WTC11 (cell line): Measurements from ENCODE around the gene ZNF236. TPM values are rescaled to one million over a fixed set of nuclear protein-coding genes. Genes with fewer than 3 reads are reported as not detected.

Experiments
- ATAC-seq: fragments of 200-7000 bp; cut with Tn5 transposase; 2 replicates; pipeline ENCODE4 v1.10.0; 2021; ENCODE audit warnings: mild to moderate bottlenecking, moderate library complexity
- CTCF ChIA-PET: fragments of 300-600 bp; sonication (Branson Sonifier 250); formaldehyde crosslinking; loops from one replicate; lab custom pipeline; 2021; ENCODE audit warnings: antibody characterized with exemption; lab: Charles Lee
- POLR2A ChIA-PET: fragments of 350-600 bp; sonication (Branson Sonifier 250); formaldehyde crosslinking; loops from one replicate; lab custom pipeline; 2021; ENCODE audit warnings: antibody characterized with exemption; lab: Charles Lee
- DNase-seq: peaks from one replicate; pipeline ENCODE4 v3.0.0; 2021; ENCODE audit warnings: low spot score
- H3K27ac Mint-ChIP-seq: 2 replicates; pipeline ENCODE4 v1.8.0; 2021; ENCODE audit warnings: mixed read lengths
- H3K27me3 Mint-ChIP-seq: 2 replicates; pipeline ENCODE4 v1.8.0; 2021; ENCODE audit warnings: low read depth, mild to moderate bottlenecking, moderate library complexity, mixed read lengths
- H3K36me3 Mint-ChIP-seq: 2 replicates; pipeline ENCODE4 v1.8.0; 2021; ENCODE audit warnings: mixed read lengths
- H3K4me1 Mint-ChIP-seq: 2 replicates; pipeline ENCODE4 v1.8.0; 2022; ENCODE audit warnings: mixed read lengths
- H3K4me3 Mint-ChIP-seq: 2 replicates; pipeline ENCODE4 v1.8.0; 2021; ENCODE audit warnings: mild to moderate bottlenecking, moderate library complexity, mixed read lengths
- H3K9me3 Mint-ChIP-seq: 2 replicates; pipeline ENCODE4 v1.8.0; 2021; ENCODE audit warnings: mixed read lengths
- ATF1 ChIP-seq: sonication (generic); formaldehyde crosslinking; IDR thresholded peaks from 2 replicates; pipeline ENCODE4 v1.8.1; 2023; ENCODE audit warnings: mild to moderate bottlenecking, moderate library complexity, missing genetic modification reagents
- CBFB ChIP-seq: sonication (generic); formaldehyde crosslinking; IDR thresholded peaks from 2 replicates; pipeline ENCODE4 v1.8.1; 2022; ENCODE audit warnings: mild to moderate bottlenecking, low read depth, missing genetic modification reagents
- ELF4 ChIP-seq: sonication (generic); formaldehyde crosslinking; IDR thresholded peaks from 2 replicates; pipeline ENCODE4 v1.8.1; 2022; ENCODE audit warnings: low read depth, mild to moderate bottlenecking, moderate library complexity, missing genetic modification reagents
- ESRRA ChIP-seq: sonication (generic); formaldehyde crosslinking; IDR thresholded peaks from 2 replicates; pipeline ENCODE4 v1.8.1; 2022; ENCODE audit warnings: mild to moderate bottlenecking, missing genetic modification reagents, borderline replicate concordance
- ETV6 ChIP-seq: sonication (generic); formaldehyde crosslinking; IDR thresholded peaks from 2 replicates; pipeline ENCODE4 v1.8.1; 2022; ENCODE audit warnings: mild to moderate bottlenecking, missing genetic modification reagents
- MXD4 ChIP-seq: fragments of 250-450 bp; sonication (Bioruptor Pico); IDR thresholded peaks from 2 replicates; pipeline ENCODE4 v1.8.0; 2021; ENCODE audit warnings: mild to moderate bottlenecking, moderate library complexity, borderline replicate concordance
- NFE2L1 ChIP-seq: sonication (generic); formaldehyde crosslinking; IDR thresholded peaks from 2 replicates; pipeline ENCODE4 v1.8.1; 2023; ENCODE audit warnings: missing genetic modification reagents
- NR2C2 ChIP-seq: sonication (generic); formaldehyde crosslinking; IDR thresholded peaks from 2 replicates; pipeline ENCODE4 v1.8.0; 2022; ENCODE audit warnings: mild to moderate bottlenecking, missing genetic modification reagents
- SMAD4 ChIP-seq: sonication (generic); formaldehyde crosslinking; IDR thresholded peaks from 2 replicates; pipeline ENCODE4 v1.8.0; 2022; ENCODE audit warnings: mild to moderate bottlenecking, missing genetic modification reagents
- TEAD4 ChIP-seq: sonication (generic); formaldehyde crosslinking; IDR thresholded peaks from 2 replicates; pipeline ENCODE4 v1.8.0; 2022; ENCODE audit warnings: mild to moderate bottlenecking, missing genetic modification reagents
- TP53 ChIP-seq: sonication (generic); formaldehyde crosslinking; IDR thresholded peaks from 2 replicates; pipeline ENCODE4 v1.8.1; 2023; ENCODE audit warnings: mild to moderate bottlenecking, missing genetic modification reagents
- ZBTB21 ChIP-seq: sonication (generic); formaldehyde crosslinking; IDR thresholded peaks from 2 replicates; pipeline ENCODE4 v1.8.1; 2023; ENCODE audit warnings: mild to moderate bottlenecking, missing genetic modification reagents, borderline replicate concordance
- ZNF317 ChIP-seq: sonication (generic); formaldehyde crosslinking; IDR thresholded peaks from 2 replicates; pipeline ENCODE4 v1.8.1; 2023; ENCODE audit warnings: low read depth, mild to moderate bottlenecking, moderate library complexity, missing genetic modification reagents, borderline replicate concordance
- ZNF396 ChIP-seq: fragments of 250-450 bp; sonication (Bioruptor Pico); IDR thresholded peaks from 2 replicates; pipeline ENCODE4 v1.8.0; 2021; ENCODE audit warnings: mild to moderate bottlenecking, moderate library complexity, borderline replicate concordance
- ZNF671 ChIP-seq: fragments of 250-450 bp; sonication (Bioruptor Pico); IDR thresholded peaks from 2 replicates; pipeline ENCODE4 v1.8.0; 2021; ENCODE audit warnings: mild to moderate bottlenecking
- total RNA-seq: library from RNA; stranded (reverse); gene quantifications from 3 replicates; pipeline ENCODE4 v1.2.3, GENCODE V29; 2021
- TF ChIP-seq, protein P1 (sequence below): fragments of 250-450 bp; sonication (Bioruptor Pico); IDR thresholded peaks from 2 replicates; pipeline ENCODE4 v1.9.0; 2021; ENCODE audit warnings: mild to moderate bottlenecking
- TF ChIP-seq, protein P2 (sequence below): fragments of 250-450 bp; sonication (Bioruptor Pico); IDR thresholded peaks from 2 replicates; pipeline ENCODE4 v1.9.0; 2021; ENCODE audit warnings: mild to moderate bottlenecking, borderline replicate concordance
- TF ChIP-seq, protein P3 (sequence below): sonication (generic); formaldehyde crosslinking; conservative IDR thresholded peaks from 2 replicates; pipeline ENCODE4 v1.8.1; 2022; ENCODE audit warnings: mild to moderate bottlenecking, missing genetic modification reagents
- TF ChIP-seq, protein P4 (sequence below): fragments of 250-450 bp; sonication (Bioruptor Pico); IDR thresholded peaks from 2 replicates; pipeline ENCODE4 v1.9.0; 2021; ENCODE audit warnings: mild to moderate bottlenecking
- TF ChIP-seq, protein P5 (sequence below): sonication (generic); formaldehyde crosslinking; IDR thresholded peaks from 2 replicates; pipeline ENCODE4 v1.8.1; 2023; ENCODE audit warnings: mild to moderate bottlenecking, missing genetic modification reagents

ZNF236 gene
- total RNA-seq, 1 experiment from 2014 or later = 19.9 TPM

DNA sequence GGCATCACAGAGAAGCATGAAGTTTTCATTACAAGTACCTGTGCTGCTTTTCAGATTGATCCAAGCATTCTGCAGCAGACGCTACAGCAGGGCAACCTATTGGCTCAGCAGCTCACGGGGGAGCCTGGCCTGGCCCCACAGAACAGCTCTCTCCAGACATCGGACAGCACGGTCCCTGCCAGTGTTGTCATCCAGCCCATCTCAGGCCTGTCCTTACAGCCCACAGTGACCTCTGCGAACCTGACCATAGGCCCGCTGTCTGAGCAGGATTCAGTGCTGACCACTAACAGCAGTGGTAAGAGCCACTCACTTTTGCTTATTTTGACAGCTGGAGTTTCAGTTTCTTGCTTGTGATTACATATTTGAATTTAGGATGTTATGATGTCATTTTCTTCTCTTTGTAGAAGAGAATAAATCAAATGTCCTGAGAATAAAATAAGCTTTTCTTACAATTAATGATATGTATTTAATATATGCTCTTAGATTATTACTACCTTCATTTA lies 104.9 kb downstream of the ZNF236 start:
- peaks cover 36% of the 10 kb centered on the region for H3K36me3 Mint-ChIP-seq
- ChIA-PET POLR2A (no interaction called here), CTCF (no interaction called here)
- no peaks in the 10 kb centered on the region for H3K4me1 Mint-ChIP-seq
- H3K27me3 Mint-ChIP-seq = no peaks in the 10 kb centered on the region
- DNase-seq = no peak
- H3K27ac Mint-ChIP-seq = no peak overlapping the region
- no peak for TF ChIP-seq ELF4 (CRISPR knock-in tag)
- H3K9me3 Mint-ChIP-seq = no peaks in the 10 kb centered on the region
- no peak overlapping the region for H3K4me3 Mint-ChIP-seq
- ATAC-seq = no peak

DNA sequence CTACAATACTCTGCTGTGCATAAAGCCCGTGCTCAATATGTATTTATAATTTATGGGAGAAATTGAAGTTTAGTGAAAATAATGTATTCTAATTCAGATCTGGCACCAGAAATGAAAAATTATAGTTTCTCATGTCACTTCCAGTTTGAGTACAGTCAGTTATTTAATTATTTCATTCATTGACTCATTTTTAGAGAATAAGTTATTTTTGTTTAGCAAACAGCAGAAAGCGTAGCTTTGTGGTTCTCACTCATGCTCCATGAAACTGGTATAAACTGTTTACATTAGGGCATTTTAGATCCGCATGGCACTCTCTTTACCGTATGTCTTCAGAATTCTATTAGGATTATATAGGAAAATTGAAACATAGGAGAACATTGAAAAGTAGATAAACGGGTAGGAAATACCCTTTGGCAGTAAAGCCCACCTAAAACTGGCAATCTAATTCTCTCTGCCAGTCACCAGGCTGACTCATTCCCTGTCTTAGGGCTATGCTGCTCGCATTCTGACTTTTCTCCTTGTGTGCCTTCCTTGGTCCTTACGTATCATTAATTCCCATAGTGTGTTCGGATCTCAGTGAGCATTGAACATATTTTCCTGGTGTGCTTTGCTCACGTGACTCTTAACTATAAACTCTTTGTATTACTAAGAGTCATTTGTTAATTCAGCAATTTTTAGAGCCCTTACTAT lies 106.0 kb downstream of the ZNF236 start:
- ChIA-PET CTCF (no interaction called here), POLR2A (no interaction called here)
- no peak overlapping the region for H3K27ac Mint-ChIP-seq
- H3K9me3 Mint-ChIP-seq = no peaks in the 10 kb centered on the region
- ATAC-seq = no peak
- peaks cover 40% of the 10 kb centered on the region for H3K36me3 Mint-ChIP-seq
- no peaks in the 10 kb centered on the region for H3K4me1 Mint-ChIP-seq
- H3K27me3 Mint-ChIP-seq = no peaks in the 10 kb centered on the region
- no peak for DNase-seq
- no peak for TF ChIP-seq MXD4 (CRISPR knock-in tag)
- TF ChIP-seq ESRRA (CRISPR knock-in tag) = no peak
- no peak for TF ChIP-seq ZNF396 (CRISPR knock-in tag)
- TF ChIP-seq, protein P1, sequence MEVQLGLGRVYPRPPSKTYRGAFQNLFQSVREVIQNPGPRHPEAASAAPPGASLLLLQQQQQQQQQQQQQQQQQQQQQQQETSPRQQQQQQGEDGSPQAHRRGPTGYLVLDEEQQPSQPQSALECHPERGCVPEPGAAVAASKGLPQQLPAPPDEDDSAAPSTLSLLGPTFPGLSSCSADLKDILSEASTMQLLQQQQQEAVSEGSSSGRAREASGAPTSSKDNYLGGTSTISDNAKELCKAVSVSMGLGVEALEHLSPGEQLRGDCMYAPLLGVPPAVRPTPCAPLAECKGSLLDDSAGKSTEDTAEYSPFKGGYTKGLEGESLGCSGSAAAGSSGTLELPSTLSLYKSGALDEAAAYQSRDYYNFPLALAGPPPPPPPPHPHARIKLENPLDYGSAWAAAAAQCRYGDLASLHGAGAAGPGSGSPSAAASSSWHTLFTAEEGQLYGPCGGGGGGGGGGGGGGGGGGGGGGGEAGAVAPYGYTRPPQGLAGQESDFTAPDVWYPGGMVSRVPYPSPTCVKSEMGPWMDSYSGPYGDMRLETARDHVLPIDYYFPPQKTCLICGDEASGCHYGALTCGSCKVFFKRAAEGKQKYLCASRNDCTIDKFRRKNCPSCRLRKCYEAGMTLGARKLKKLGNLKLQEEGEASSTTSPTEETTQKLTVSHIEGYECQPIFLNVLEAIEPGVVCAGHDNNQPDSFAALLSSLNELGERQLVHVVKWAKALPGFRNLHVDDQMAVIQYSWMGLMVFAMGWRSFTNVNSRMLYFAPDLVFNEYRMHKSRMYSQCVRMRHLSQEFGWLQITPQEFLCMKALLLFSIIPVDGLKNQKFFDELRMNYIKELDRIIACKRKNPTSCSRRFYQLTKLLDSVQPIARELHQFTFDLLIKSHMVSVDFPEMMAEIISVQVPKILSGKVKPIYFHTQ (CRISPR knock-in tag) = no peak
- TF ChIP-seq, protein P2, sequence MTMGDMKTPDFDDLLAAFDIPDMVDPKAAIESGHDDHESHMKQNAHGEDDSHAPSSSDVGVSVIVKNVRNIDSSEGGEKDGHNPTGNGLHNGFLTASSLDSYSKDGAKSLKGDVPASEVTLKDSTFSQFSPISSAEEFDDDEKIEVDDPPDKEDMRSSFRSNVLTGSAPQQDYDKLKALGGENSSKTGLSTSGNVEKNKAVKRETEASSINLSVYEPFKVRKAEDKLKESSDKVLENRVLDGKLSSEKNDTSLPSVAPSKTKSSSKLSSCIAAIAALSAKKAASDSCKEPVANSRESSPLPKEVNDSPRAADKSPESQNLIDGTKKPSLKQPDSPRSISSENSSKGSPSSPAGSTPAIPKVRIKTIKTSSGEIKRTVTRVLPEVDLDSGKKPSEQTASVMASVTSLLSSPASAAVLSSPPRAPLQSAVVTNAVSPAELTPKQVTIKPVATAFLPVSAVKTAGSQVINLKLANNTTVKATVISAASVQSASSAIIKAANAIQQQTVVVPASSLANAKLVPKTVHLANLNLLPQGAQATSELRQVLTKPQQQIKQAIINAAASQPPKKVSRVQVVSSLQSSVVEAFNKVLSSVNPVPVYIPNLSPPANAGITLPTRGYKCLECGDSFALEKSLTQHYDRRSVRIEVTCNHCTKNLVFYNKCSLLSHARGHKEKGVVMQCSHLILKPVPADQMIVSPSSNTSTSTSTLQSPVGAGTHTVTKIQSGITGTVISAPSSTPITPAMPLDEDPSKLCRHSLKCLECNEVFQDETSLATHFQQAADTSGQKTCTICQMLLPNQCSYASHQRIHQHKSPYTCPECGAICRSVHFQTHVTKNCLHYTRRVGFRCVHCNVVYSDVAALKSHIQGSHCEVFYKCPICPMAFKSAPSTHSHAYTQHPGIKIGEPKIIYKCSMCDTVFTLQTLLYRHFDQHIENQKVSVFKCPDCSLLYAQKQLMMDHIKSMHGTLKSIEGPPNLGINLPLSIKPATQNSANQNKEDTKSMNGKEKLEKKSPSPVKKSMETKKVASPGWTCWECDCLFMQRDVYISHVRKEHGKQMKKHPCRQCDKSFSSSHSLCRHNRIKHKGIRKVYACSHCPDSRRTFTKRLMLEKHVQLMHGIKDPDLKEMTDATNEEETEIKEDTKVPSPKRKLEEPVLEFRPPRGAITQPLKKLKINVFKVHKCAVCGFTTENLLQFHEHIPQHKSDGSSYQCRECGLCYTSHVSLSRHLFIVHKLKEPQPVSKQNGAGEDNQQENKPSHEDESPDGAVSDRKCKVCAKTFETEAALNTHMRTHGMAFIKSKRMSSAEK = no peak
- no peak for TF ChIP-seq ATF1 (CRISPR knock-in tag)
- no peak for TF ChIP-seq SMAD4 (CRISPR knock-in tag)
- no peak for TF ChIP-seq ZNF671 (CRISPR knock-in tag)
- no peak for TF ChIP-seq TEAD4
- TF ChIP-seq CBFB (CRISPR knock-in tag) = no peak
- no peak for TF ChIP-seq ZBTB21 (CRISPR knock-in tag)
- TF ChIP-seq, protein P3, sequence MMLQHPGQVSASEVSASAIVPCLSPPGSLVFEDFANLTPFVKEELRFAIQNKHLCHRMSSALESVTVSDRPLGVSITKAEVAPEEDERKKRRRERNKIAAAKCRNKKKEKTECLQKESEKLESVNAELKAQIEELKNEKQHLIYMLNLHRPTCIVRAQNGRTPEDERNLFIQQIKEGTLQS (CRISPR knock-in tag) = no peak
- TF ChIP-seq TP53 (CRISPR knock-in tag) = no peak
- TF ChIP-seq, protein P4, sequence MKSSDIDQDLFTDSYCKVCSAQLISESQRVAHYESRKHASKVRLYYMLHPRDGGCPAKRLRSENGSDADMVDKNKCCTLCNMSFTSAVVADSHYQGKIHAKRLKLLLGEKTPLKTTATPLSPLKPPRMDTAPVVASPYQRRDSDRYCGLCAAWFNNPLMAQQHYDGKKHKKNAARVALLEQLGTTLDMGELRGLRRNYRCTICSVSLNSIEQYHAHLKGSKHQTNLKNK (CRISPR knock-in tag) = no peak
- TF ChIP-seq NR2C2 = no peak
- TF ChIP-seq NFE2L1 = no peak
- no peak for TF ChIP-seq ZNF317 (CRISPR knock-in tag)
- TF ChIP-seq, protein P5, sequence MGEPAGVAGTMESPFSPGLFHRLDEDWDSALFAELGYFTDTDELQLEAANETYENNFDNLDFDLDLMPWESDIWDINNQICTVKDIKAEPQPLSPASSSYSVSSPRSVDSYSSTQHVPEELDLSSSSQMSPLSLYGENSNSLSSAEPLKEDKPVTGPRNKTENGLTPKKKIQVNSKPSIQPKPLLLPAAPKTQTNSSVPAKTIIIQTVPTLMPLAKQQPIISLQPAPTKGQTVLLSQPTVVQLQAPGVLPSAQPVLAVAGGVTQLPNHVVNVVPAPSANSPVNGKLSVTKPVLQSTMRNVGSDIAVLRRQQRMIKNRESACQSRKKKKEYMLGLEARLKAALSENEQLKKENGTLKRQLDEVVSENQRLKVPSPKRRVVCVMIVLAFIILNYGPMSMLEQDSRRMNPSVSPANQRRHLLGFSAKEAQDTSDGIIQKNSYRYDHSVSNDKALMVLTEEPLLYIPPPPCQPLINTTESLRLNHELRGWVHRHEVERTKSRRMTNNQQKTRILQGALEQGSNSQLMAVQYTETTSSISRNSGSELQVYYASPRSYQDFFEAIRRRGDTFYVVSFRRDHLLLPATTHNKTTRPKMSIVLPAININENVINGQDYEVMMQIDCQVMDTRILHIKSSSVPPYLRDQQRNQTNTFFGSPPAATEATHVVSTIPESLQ (CRISPR knock-in tag) = no peak
- no peak for TF ChIP-seq ETV6 (CRISPR knock-in tag)
- H3K4me3 Mint-ChIP-seq = no peak overlapping the region
